ENCODE data around the gene MANEAL.
"Not testable (repeated sequence)": the region's sequence is repeated elsewhere in the genome, so short reads cannot be mapped to it uniquely, and the experiment has no call there.

Gene MANEAL

GRCh38 chr1:37763791-37764413 lies 29.7 kb upstream of the MANEAL start:
- DNase-seq (ENCODE audit: low spot score in 2 of 2) (no peak), ATAC-seq (replicated peaks; ENCODE audit: extremely low read depth, poor library complexity, severe bottlenecking) (no peak)
- peaks cover 6% of the 10 kb centered on the region for H3K9me3 Mint-ChIP-seq
- peaks cover 9% of the 10 kb centered on the region for H3K4me1 Mint-ChIP-seq
- H3K27ac Mint-ChIP-seq (ENCODE audit: low read depth), result no peak overlapping the region
- no peak overlapping the region for H3K4me3 Mint-ChIP-seq
- peaks cover 2% of the 10 kb centered on the region for H3K36me3 Mint-ChIP-seq (ENCODE audit: insufficient read depth)
- H3K27me3 Mint-ChIP-seq, result peaks cover 69% of the 10 kb centered on the region

- Mint-ChIP-seq H3K36me3 (ENCODE audit: insufficient read depth) (peaks cover 2% of the 10 kb centered on the region), H3K27ac (ENCODE audit: low read depth) (no peak overlapping the region), H3K4me1 (peaks cover 9% of the 10 kb centered on the region), H3K4me3 (no peak overlapping the region), H3K9me3 (peaks cover 6% of the 10 kb centered on the region), H3K27me3 (peaks cover 74% of the 10 kb centered on the region)
- DNase-seq (ENCODE audit: low spot score in 2 of 2) (no peak), ATAC-seq (replicated peaks; ENCODE audit: extremely low read depth, poor library complexity, severe bottlenecking) (no peak)
Measured at GRCh38 chr1:37764414-37764825, 29.2 kb upstream of the MANEAL start.

DNA sequence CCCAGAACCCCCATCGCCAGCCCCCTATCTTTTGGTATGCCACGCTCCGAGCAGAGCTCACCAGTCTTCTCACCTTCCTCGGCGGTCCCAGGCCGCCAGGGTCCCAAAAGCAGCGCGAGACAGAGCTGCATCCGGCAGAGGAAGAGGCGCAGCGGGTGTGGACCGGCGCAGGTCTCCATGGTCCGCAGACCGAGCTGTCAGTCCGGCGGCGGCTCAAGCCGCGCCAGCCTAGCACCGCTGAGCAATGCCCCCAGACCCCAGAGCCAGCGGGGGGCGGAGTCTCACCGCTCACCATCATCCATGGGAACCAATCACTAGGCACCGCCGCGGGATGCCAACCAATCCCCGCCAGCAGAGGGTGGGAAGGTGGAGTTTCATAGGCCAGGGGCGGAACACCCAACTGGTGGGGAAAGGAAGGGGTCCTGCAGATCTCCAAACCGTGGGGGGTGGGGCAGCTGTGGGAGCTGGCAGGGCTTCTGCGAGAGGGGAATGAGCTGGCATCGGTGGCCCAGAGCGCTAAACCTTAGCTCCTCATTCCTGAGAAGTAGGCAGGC lies 28.7 kb upstream of the MANEAL start, which contains the start of gene EPHA10:
Gene EPHA10 (minus strand): TSS at position 233 of the 554 bp plus-strand sequence. CDS start 54 bp downstream, at position 179.
- peak within 1 kb of the TSS; percentile 21 for H3K4me3 Mint-ChIP-seq
- H3K27me3 Mint-ChIP-seq, result peaks cover 80% of the 10 kb centered on the region
- H3K27ac Mint-ChIP-seq (ENCODE audit: low read depth), result no peak within 1 kb of the TSS

DNA sequence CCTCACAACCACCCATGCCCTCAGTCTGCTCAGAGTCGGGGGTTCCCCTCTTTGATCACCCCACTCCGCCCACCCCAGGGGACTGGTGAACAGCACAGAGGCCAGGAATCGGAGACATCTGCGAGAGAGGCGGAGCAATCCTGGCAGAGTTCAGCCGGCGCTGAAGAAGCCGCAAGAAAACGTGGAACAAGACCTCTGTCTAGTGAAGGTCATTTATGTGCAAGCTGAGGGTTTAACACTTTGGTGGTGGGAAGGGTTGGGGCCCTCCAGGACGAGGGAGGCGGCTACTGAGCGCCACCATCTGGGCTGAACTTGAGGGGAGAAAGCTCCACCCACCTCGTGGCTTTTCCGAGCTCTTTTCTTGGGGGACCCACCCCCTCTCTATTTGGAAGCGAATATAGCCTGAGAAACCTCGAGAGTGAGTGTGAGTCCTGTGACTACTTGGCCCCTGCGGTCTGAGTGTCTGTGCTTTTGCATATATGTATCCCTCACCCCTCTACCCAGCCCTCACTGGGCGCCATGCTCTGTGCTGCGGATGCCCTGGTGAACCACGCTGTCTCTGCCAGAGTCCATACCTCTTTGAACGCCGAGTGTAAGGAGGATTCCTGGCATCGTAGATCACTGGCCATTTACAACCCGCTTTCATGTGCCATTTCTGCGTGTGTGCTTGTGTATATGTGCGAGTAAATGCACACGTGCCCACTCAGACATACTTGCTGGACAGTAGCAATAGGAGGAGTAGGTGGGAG lies 27.6 kb upstream of the MANEAL start:
- peaks cover 6% of the 10 kb centered on the region for H3K9me3 Mint-ChIP-seq
- peaks cover 9% of the 10 kb centered on the region for H3K4me1 Mint-ChIP-seq
- peak overlapping the region; percentile 21 for H3K4me3 Mint-ChIP-seq
- no peak overlapping the region for H3K27ac Mint-ChIP-seq (ENCODE audit: low read depth)
- ATAC-seq (replicated peaks; ENCODE audit: extremely low read depth, poor library complexity, severe bottlenecking), result no peak
- H3K27me3 Mint-ChIP-seq, result peaks cover 91% of the 10 kb centered on the region
- DNase-seq (ENCODE audit: low spot score in 2 of 2), result no peak
- peaks cover 2% of the 10 kb centered on the region for H3K36me3 Mint-ChIP-seq (ENCODE audit: insufficient read depth)

More for the DNA sequence above, 28.7 kb upstream of the MANEAL start, which contains the start of gene EPHA10:
- Mint-ChIP-seq H3K36me3 (ENCODE audit: insufficient read depth) (peaks cover 2% of the 10 kb centered on the region), H3K4me1 (peaks cover 9% of the 10 kb centered on the region), H3K9me3 (peaks cover 6% of the 10 kb centered on the region)
- DNase-seq (ENCODE audit: low spot score in 2 of 2) (no peak), ATAC-seq (replicated peaks; ENCODE audit: extremely low read depth, poor library complexity, severe bottlenecking) (no peak)

DNA sequence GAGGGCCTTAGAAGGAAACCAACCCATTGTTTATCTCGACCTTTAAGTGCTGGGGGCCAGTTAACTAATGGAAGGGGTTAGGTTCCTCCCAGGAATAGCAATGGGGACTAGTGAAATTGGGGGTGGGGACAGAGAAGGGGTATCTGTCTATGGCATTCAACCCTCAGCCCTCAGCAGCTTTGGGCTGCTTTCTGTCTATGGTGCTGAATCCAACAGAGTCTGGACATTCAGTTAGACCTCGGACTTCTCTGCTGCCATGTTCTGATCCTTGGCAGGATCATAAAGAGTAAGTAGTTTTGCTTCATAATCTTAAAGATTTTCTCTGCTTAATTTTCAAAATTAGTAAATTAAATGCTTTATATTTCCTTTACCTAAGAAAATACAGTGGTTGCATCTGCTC lies 26.2 kb upstream of the MANEAL start:
- DNase-seq (ENCODE audit: low spot score in 2 of 2), result no peak
- Mint-ChIP-seq H3K27ac (ENCODE audit: low read depth) (no peak overlapping the region), H3K4me1 (peaks cover 9% of the 10 kb centered on the region), H3K9me3 (peaks cover 6% of the 10 kb centered on the region), H3K36me3 (ENCODE audit: insufficient read depth) (peaks cover 2% of the 10 kb centered on the region), H3K4me3 (no peak overlapping the region), H3K27me3 (peaks cover 94% of the 10 kb centered on the region)
- ATAC-seq (replicated peaks; ENCODE audit: extremely low read depth, poor library complexity, severe bottlenecking), result no peak

DNA sequence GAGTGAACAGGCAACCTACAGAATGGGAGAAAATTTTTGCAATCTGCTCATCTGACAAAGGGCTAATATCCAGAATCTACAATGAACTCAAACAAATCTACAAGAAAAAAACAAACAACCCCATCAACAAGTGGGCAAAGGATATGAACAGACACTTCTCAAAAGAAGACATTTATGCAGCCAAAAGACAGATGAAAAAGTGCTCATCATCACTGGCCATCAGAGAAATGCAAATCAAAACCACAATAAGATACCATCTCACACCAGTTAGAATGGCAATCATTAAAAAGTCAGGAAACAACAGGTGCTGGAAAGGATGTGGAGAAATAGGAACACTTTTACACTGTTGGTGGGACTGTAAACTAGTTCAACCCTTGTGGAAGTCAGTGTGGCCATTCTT lies 22.2 kb upstream of the MANEAL start:
- not testable (repeated sequence) for H3K9me3 Mint-ChIP-seq; H3K27ac Mint-ChIP-seq (ENCODE audit: low read depth); ATAC-seq (replicated peaks; ENCODE audit: extremely low read depth, poor library complexity, severe bottlenecking); DNase-seq (ENCODE audit: low spot score in 2 of 2); H3K36me3 Mint-ChIP-seq (ENCODE audit: insufficient read depth); H3K4me1 Mint-ChIP-seq; H3K4me3 Mint-ChIP-seq
- peaks cover 60% of the 10 kb centered on the region for H3K27me3 Mint-ChIP-seq

DNA sequence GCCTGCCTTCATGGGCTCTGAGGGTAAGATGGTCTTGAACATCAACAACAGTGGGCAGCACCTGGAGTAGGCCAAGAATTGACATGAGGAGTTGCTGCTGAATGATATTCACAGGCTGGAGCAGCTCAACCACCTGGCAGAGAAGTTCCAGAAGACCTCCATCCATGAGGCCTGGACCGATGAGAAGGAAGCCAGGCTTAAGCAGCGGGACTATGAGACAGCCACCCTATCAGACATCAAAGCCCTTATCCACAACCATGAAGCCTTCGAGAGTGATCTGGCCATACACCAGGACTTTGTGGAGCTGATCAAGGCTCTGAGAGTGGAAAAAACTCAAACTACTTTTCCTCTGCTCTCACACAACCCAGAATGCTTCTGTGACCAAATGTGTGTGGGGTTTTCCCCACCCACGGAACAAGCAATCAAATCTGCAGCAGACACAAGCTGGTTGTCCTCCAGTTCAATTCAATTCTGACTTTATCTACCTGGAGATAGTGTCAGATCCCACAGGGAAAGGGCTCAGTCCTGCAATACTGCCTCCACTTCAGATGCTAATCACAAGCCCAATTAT lies 16.6 kb upstream of the MANEAL start:
- Mint-ChIP-seq H3K4me3 (no peak overlapping the region), H3K36me3 (ENCODE audit: insufficient read depth) (no peaks in the 10 kb centered on the region), H3K27ac (ENCODE audit: low read depth) (no peak overlapping the region), H3K9me3 (no peaks in the 10 kb centered on the region), H3K4me1 (no peaks in the 10 kb centered on the region), H3K27me3 (peaks cover 31% of the 10 kb centered on the region)
- DNase-seq (ENCODE audit: low spot score in 2 of 2) (no peak), ATAC-seq (replicated peaks; ENCODE audit: extremely low read depth, poor library complexity, severe bottlenecking) (no peak)

DNA sequence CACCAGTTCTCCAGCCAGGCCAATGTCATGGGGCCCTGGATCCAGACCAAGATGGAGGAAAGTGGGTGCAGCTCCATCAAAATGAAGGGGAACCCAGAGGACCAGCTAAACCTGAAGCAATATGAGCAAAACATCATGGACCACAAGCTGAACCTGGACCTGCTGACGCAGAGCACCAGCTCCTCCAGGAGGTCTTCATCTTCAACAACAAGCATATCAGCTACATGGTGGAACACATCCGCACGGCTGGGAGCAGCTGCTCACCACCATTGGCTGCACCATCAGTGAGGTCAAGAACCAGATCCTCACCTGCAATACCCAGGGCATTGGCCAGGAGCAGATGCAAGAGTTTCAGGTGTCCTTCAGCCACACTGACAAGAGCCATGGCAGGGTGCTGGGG lies 15.0 kb upstream of the MANEAL start:
- Mint-ChIP-seq H3K4me1 (no peaks in the 10 kb centered on the region), H3K36me3 (ENCODE audit: insufficient read depth) (no peaks in the 10 kb centered on the region), H3K9me3 (no peaks in the 10 kb centered on the region), H3K4me3 (no peak overlapping the region), H3K27ac (ENCODE audit: low read depth) (no peak overlapping the region), H3K27me3 (peaks cover 22% of the 10 kb centered on the region)
- DNase-seq (ENCODE audit: low spot score in 2 of 2) (no peak), ATAC-seq (replicated peaks; ENCODE audit: extremely low read depth, poor library complexity, severe bottlenecking) (no peak)

GRCh38 chr1:37782491-37782890 lies 11.2 kb upstream of the MANEAL start:
- H3K27me3 Mint-ChIP-seq, result peaks cover 42% of the 10 kb centered on the region
- H3K27ac Mint-ChIP-seq (ENCODE audit: low read depth), result no peak overlapping the region
- no peaks in the 10 kb centered on the region for H3K9me3 Mint-ChIP-seq
- no peaks in the 10 kb centered on the region for H3K36me3 Mint-ChIP-seq (ENCODE audit: insufficient read depth)
- ATAC-seq (replicated peaks; ENCODE audit: extremely low read depth, poor library complexity, severe bottlenecking) (no peak), DNase-seq (ENCODE audit: low spot score in 2 of 2) (no peak)
- no peaks in the 10 kb centered on the region for H3K4me1 Mint-ChIP-seq
- no peak overlapping the region for H3K4me3 Mint-ChIP-seq

GRCh38 chr1:37792943-37793686 lies 532 bp upstream of the MANEAL start:
- Mint-ChIP-seq H3K9me3 (no peaks in the 10 kb centered on the region), H3K4me3 (peak overlapping the region; percentile 86), H3K4me1 (peaks cover 21% of the 10 kb centered on the region), H3K27me3 (peaks cover 7% of the 10 kb centered on the region), H3K27ac (ENCODE audit: low read depth) (no peak overlapping the region), H3K36me3 (ENCODE audit: insufficient read depth) (peaks cover 4% of the 10 kb centered on the region)
- ATAC-seq (replicated peaks; ENCODE audit: extremely low read depth, poor library complexity, severe bottlenecking), result no peak
- no peak for DNase-seq (ENCODE audit: low spot score in 2 of 2)

GRCh38 chr1:37794372-37795339 lies 1.0 kb downstream of the MANEAL start:
- no peak for DNase-seq (ENCODE audit: low spot score in 2 of 2)
- no peaks in the 10 kb centered on the region for H3K9me3 Mint-ChIP-seq
- ATAC-seq (replicated peaks; ENCODE audit: extremely low read depth, poor library complexity, severe bottlenecking), result peak; percentile 22
- peak overlapping the region; percentile 58 for H3K27ac Mint-ChIP-seq (ENCODE audit: low read depth)
- H3K36me3 Mint-ChIP-seq (ENCODE audit: insufficient read depth), result peaks cover 4% of the 10 kb centered on the region
- peaks cover 7% of the 10 kb centered on the region for H3K27me3 Mint-ChIP-seq
- H3K4me3 Mint-ChIP-seq, result peak overlapping the region; percentile 86
- peaks cover 21% of the 10 kb centered on the region for H3K4me1 Mint-ChIP-seq

Measured in central memory CD8-positive, alpha-beta T cell (primary cell).